Measurements from ENCODE around the gene APIP.

DNA sequence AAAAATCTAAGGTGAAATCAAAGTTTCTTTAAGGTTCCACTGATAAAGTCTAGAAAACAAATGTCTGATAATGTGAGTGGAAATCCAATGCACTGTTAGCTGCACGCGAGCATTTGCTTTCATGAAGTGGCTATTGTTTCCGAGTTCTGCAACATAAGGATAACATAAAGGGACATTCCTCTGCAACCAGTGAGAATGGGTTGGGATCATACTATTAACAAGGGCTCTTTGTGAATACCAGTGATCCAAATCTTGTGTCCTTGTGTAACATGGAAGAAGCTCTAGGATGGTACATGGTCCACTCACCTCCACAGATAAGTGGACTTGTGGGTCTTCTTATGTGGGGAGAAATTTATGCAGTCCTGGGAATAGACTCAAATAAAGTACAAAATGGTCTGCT lies 24.6 kb downstream of the APIP start:
- TF ChIP-seq ZNF48 (tag by site-specific recombination; IDR thresholded peaks at IDR 0.05) = no peak
- TF ChIP-seq, protein P1, sequence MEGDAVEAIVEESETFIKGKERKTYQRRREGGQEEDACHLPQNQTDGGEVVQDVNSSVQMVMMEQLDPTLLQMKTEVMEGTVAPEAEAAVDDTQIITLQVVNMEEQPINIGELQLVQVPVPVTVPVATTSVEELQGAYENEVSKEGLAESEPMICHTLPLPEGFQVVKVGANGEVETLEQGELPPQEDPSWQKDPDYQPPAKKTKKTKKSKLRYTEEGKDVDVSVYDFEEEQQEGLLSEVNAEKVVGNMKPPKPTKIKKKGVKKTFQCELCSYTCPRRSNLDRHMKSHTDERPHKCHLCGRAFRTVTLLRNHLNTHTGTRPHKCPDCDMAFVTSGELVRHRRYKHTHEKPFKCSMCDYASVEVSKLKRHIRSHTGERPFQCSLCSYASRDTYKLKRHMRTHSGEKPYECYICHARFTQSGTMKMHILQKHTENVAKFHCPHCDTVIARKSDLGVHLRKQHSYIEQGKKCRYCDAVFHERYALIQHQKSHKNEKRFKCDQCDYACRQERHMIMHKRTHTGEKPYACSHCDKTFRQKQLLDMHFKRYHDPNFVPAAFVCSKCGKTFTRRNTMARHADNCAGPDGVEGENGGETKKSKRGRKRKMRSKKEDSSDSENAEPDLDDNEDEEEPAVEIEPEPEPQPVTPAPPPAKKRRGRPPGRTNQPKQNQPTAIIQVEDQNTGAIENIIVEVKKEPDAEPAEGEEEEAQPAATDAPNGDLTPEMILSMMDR (tag by site-specific recombination; IDR thresholded peaks at IDR 0.05) = no peak
- TF ChIP-seq ZNF416 (tag by site-specific recombination; IDR thresholded peaks at IDR 0.05) = no peak
- TF ChIP-seq, protein P2, sequence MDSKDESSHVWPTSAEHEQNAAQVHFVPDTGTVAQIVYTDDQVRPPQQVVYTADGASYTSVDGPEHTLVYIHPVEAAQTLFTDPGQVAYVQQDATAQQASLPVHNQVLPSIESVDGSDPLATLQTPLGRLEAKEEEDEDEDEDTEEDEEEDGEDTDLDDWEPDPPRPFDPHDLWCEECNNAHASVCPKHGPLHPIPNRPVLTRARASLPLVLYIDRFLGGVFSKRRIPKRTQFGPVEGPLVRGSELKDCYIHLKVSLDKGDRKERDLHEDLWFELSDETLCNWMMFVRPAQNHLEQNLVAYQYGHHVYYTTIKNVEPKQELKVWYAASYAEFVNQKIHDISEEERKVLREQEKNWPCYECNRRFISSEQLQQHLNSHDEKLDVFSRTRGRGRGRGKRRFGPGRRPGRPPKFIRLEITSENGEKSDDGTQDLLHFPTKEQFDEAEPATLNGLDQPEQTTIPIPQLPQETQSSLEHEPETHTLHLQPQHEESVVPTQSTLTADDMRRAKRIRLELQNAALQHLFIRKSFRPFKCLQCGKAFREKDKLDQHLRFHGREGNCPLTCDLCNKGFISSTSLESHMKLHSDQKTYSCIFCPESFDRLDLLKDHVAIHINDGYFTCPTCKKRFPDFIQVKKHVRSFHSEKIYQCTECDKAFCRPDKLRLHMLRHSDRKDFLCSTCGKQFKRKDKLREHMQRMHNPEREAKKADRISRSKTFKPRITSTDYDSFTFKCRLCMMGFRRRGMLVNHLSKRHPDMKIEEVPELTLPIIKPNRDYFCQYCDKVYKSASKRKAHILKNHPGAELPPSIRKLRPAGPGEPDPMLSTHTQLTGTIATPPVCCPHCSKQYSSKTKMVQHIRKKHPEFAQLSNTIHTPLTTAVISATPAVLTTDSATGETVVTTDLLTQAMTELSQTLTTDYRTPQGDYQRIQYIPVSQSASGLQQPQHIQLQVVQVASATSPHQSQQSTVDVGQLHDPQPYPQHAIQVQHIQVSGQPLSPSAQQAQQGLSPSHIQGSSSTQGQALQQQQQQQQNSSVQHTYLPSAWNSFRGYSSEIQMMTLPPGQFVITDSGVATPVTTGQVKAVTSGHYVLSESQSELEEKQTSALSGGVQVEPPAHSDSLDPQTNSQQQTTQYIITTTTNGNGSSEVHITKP (tag by site-specific recombination; IDR thresholded peaks at IDR 0.05) = no peak
- no peak for TF ChIP-seq ZNF785 (tag by site-specific recombination; IDR thresholded peaks at IDR 0.05)
- TF ChIP-seq, protein P3, sequence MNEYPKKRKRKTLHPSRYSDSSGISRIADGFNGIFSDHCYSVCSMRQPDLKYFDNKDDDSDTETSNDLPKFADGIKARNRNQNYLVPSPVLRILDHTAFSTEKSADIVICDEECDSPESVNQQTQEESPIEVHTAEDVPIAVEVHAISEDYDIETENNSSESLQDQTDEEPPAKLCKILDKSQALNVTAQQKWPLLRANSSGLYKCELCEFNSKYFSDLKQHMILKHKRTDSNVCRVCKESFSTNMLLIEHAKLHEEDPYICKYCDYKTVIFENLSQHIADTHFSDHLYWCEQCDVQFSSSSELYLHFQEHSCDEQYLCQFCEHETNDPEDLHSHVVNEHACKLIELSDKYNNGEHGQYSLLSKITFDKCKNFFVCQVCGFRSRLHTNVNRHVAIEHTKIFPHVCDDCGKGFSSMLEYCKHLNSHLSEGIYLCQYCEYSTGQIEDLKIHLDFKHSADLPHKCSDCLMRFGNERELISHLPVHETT (tag by site-specific recombination; IDR thresholded peaks at IDR 0.05) = no peak
- no peak for TF ChIP-seq ZNF660 (tag by site-specific recombination; IDR thresholded peaks at IDR 0.05)
- TF ChIP-seq, protein P4, sequence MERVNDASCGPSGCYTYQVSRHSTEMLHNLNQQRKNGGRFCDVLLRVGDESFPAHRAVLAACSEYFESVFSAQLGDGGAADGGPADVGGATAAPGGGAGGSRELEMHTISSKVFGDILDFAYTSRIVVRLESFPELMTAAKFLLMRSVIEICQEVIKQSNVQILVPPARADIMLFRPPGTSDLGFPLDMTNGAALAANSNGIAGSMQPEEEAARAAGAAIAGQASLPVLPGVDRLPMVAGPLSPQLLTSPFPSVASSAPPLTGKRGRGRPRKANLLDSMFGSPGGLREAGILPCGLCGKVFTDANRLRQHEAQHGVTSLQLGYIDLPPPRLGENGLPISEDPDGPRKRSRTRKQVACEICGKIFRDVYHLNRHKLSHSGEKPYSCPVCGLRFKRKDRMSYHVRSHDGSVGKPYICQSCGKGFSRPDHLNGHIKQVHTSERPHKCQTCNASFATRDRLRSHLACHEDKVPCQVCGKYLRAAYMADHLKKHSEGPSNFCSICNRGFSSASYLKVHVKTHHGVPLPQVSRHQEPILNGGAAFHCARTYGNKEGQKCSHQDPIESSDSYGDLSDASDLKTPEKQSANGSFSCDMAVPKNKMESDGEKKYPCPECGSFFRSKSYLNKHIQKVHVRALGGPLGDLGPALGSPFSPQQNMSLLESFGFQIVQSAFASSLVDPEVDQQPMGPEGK (tag by site-specific recombination; IDR thresholded peaks at IDR 0.05) = no peak
- TF ChIP-seq, protein P5, sequence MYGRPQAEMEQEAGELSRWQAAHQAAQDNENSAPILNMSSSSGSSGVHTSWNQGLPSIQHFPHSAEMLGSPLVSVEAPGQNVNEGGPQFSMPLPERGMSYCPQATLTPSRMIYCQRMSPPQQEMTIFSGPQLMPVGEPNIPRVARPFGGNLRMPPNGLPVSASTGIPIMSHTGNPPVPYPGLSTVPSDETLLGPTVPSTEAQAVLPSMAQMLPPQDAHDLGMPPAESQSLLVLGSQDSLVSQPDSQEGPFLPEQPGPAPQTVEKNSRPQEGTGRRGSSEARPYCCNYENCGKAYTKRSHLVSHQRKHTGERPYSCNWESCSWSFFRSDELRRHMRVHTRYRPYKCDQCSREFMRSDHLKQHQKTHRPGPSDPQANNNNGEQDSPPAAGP (tag by site-specific recombination; IDR thresholded peaks at IDR 0.05) = no peak
